ENCODE results near the gene PDGFC.

Gene PDGFC, protein sequence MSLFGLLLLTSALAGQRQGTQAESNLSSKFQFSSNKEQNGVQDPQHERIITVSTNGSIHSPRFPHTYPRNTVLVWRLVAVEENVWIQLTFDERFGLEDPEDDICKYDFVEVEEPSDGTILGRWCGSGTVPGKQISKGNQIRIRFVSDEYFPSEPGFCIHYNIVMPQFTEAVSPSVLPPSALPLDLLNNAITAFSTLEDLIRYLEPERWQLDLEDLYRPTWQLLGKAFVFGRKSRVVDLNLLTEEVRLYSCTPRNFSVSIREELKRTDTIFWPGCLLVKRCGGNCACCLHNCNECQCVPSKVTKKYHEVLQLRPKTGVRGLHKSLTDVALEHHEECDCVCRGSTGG

DNA sequence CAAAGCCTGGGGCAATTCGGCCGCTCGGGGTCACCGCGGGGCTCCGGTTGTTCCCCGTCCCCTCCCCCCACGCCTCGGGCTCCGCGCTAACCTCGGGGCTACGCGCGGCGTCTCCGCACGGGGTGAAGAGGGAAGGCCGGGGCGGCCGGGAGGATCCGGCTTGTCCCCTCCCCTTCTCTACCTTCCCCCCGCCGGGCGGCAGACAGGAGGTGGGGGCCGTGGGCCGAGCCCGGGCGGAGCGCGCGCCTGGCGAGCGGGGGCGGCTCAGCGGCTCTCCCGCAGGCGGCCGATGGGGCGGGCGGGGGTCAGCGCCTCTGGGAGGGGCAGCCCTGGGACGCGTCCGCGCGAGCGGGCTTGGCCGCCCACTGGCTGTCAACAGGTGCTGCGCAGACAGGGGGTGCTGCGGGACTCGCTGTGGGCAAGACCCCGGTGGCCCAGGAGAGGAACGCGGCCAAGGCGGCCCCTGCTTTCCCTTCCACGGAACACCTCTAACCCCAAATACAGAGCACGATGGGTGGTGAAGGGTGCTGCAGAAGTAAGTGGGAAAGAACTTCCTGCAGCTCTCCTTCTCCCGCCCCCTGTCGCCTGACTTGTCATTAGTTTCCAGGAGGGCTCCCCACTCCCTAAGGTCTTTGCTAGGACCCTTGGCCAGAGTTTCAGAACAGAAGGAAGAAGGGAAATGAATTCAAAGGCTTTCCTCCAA, at the start of gene PDGFC:
Gene PDGFC (minus strand): TSS at position 124 of the 703 bp plus-strand sequence. CDS start 896 bp downstream, outside the sequence.
- peak; percentile 35 for DNase-seq

DNA sequence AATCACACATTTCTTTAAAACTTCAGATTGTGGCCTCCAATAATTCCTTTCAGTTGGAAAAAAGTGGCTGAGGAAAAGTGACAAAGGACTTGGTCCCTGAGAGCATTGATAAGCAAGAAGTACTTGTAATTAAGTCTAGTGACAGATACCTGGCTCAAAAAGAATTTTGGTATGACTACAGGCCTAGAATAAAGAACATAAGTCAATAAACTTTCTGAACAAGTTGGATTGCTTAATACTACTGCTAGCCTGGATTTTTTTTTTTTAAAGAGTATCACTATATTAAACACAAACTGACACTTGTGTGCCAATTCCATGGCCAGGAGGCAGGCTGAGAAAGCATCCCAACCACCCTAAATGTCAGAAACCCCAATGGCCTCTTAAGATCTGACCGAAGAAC, 49.3 kb upstream of the PDGFC start:
- no peak for DNase-seq

DNA sequence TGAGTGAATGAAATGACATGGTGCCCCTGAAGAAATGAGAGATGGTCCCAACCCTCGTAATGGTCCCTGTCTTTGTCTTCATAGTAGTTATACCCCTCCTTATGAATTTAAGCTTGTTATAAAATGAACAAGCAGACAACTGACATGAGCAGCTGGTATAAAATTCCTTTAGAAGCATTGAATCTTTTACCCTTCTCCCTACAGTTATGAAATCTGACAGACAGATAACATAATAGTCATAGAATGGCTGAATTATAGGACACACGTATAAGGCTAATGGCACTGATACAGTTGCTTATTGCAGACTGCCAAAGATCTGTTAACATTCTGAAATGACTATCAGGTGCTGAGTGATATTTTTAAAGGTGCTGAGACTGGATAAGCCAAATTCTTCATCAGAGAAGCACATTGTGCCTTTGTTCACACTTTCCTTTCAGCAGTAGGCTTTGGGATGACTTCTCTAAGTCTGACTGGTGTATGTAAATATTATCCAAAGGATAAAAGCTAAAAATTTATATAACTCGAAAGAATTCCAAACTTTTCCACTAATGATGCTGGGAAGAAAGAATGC, 47.4 kb upstream of the PDGFC start:
- no peak for DNase-seq

DNA sequence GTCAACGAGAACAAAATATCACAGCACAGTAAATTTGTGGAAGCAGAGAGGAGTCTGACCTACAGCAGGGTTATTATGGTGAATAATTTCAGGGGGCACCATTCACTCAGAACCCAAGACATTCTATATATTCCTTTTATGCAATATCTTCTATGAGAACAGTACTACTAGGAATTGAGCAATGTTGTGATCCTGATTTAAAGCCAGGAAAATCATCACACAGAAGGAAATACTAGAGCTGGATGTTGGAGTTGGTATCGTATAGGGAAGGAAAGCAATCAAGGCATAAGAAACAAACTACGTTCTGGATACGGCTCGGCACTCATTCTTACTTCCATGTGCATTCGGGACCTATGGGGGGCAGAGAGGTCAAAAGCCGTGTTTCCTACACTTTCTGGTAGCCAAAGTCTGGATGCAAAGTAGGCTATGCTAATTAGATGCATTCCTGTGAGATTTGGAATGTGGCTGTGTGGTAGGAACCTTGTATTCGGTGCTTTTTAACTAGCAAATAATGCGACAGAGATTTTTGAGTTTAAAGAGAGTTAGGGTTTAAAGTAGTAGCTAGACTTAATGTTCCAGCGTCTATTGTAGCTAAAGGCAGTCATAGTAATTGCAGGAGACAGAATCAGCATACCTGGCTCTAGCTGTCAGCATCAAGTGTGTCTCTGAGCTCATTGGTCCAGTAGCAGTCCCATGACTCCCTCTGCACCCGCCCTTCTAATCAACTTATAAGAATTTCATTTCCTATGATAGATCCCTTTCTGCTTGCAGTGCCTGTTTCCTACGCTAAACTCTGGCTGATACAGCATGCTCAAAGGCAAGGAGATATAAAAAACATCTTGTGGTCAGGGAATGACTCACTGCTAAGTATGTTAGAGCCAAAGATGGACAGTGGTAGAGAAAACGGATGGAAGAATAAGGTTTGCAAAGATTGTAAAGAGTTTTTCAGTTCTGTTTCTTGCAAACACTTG, 43.3 kb upstream of the PDGFC start:
- DNase-seq = no peak

DNA sequence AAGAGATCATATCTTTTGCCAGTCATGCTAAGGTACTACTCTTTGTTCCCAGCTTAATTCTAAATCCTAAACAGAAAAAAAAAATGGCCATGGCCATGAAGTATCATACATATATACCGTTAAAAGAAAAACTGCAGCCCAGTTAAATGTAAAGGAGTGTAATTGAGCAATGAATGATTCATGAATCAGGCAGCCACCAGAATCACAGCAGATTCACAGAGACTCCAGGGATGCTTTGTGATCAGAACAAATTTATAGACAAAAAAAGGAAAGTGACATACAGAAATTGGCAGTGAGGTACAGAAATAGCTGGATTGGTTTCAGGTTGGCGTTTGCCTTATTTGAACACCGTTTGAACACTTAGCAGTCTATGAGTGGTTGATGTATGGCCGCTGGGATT, 42.1 kb upstream of the PDGFC start:
- no peak for DNase-seq

DNA sequence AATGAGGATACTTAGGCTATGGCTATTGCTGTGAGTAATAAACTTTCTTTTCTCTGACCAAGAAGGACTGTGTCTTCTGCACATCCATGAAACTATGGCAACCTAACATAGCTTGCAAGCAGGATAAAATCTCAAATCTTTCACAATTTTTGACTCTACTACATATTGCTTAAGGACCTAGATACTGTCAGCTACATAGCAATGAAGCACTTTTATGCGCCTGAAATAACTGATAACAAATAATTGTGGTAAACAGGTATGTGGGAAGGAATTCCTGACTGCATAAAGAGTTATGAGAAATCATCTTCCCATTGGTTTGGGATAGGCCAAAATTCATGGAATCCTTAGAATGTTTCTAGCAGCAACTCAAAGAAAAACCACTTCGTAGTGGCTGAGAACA, 41.2 kb upstream of the PDGFC start:
- no peak for DNase-seq

DNA sequence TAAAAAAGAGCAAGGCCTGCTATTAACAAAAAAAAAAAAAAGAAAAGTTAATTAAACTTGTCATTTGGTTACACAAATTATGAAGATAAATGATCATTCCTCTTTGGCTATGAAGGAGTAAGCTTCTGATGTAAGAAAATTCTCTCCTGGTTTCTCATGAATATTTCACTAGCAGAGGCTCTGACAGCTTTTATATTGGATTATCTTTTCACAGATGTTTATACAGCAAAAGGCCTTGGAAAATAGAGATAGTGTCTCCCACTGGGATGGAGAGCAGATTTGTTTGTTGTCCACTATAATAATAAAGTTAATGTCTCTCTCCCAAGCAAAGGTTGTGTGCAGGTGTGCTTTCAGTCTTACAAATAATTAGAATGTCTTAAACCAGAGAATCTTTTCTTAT, 40.7 kb upstream of the PDGFC start:
- DNase-seq = no peak

DNA sequence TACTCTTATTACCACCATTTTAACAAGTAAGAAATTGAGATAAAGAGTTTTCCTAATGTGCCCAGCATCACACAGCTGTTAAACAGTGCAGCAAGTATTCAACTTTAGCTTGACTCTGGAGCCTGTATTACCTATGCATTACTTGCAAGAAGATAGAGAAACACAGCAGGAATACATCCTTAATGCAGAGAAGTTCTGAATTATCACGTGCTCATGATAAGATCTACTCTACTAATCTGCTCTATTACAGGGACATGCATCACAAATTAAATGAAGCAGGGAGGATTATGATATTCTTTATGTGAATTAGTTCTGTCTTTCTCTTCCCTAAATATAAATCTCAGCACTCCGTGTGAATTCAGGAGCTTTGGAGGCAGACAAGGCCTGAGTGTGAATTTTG, 39.0 kb upstream of the PDGFC start:
- no peak for DNase-seq

DNA sequence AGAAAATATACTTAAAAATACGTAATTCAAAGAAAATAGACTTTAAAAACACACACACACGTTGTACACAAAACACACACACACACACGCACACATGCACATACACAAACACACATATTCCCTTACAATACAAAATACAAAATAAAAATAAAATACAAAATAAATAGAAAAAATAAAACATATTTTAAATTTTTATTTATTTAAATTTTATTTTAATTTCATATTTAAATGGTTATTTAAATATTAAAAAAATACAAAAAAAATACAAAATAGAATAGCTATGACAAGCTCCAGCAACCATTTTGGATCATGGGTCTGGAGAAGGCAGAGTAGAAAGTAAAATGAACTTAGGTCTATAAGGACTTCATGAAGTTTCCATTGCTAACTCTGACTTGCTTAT, 34.2 kb upstream of the PDGFC start:
- DNase-seq = no peak

DNA sequence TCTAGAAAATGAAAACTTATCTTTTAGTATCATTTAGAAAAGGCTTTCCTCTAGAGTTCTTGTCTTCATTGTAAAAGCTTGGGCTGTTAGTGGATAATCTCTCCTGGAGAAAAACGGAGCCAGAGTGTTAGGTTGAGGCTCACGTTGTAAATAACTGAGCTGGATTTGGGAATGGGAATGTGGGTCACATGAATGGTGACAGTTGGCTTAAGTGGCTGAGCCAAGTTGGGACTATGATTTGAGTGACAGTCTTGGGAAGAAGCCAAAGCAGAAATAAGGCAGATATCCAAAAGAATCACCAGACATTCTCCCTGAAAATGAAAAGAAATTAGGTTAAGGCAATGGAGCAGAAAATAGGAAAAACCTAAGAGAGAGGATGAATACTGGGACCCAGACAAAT, 33.6 kb upstream of the PDGFC start:
- DNase-seq = no peak

DNA sequence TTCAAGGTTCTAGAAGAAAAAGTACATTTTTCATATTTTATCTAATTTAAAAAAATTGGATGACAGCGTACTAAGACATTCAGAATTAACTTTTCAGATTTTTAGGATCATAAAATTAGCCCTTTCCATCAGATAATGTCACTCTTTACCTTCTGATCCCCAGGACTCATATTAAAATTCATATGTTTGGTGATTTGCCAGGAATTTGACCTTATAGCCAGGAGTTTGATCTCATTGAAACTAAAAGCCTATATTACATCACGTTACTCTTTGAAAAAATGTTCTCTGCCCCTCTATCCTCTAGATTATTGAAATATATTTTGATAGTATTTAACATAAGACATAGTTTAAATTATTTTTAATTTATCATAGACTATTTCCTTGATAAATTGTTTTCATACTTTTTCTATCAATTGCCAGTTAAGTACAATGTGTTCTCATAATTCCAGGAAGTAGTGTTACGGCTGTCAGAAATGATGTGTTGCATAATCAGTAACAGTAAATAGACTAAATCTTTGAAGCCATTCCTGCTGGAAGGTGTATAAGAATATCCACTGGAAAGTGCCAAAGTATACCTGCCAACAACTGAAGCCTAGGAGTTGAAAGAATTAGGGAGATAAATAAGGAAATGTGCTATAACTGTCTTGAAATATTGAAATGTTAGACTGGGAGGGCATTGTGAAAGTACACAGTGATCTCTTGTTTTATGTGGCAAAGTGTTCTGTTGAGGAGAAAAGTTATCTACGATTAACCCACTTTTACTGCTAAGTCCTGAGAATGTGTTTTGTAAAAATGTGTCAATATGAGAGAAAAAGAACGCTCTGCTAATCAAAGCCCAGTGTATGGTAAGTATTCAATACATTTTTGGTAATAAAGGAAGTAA, 32.9 kb upstream of the PDGFC start:
- DNase-seq = no peak

DNA sequence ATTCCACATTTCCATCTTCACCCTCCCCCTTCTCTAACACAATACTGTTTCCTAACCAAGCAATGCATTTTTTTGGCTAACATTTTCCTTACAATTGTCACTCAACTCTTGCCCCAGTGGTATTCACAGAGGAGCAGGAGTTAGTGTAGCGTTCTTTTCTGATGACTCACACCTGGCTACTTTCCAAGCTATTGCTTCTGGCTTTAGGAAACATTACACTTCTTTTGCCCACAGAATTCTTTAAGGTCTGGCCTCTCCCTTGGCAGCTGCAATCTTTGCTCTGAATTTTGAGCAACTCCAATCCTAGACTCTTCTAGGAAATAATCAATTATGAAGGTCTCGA, 27.5 kb upstream of the PDGFC start:
- DNase-seq = peak; percentile 63

DNA sequence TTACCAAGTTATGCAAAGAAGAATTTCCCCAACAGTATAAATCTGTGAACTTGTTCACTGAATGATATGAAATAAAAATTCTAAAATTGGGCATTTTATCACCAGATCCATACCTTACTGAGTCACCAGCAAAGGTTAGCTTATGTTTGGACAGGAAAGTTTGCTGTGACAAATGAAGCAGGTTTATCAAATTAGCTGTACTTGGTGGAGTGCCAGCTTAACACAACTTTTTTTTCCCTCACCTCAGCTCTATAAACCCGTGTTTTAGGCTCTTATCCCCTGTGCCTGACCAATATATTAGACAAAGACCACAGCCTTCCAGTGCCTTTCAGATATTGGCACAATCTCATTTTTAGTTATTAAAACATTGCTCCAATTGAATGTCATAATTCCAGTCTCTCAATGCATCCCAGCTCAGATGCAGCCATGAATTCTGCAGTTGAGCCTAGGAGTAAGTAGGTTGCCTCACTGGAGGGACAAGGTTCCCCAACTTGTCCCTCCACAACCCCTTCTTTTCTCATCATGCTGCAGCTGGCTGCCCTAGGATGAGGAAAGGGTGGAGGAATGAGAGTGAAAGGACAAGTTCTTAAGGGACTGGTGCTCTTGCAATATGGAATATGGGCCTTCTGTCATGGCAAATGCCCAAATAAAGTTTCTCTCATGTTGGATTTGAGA, 27.0 kb upstream of the PDGFC start:
- no peak for DNase-seq

DNA sequence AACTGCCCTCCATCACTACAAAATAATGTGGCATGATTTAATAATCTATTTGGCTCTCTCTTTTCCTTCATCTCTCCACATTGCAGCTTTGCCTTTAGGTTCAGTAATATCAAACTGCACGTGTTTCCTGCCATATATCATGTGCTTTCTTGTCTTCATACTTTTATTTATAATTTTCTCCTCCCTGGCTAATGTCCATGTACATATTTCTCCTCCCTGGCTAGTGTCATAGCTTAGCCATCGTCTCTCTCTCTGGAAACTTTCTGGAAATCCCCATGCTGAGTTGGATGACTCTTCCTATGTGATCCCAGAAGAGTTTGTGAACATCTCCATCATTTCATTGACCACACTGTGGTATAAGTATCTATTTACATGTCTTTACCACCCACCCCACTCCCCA, 21.3 kb upstream of the PDGFC start:
- DNase-seq = no peak

DNA sequence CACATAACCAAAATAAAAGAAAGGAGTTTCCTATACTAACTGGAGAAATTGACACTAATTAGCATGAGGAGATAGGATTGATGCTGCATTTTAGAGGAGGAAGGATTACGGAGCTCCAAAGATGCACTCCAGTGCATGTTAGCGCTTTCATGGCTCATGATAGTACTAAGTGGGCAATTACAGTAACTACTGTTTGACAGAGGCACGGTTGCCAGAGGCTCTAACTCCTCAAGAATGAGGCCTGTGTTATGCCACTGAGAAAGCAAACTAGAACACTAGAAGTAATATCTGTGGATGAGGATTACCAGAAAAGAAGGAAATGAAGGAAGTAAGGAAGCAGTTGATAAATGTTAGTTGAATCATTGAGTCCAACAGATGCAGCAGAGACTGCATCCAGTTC, 19.6 kb upstream of the PDGFC start:
- no peak for DNase-seq

DNA sequence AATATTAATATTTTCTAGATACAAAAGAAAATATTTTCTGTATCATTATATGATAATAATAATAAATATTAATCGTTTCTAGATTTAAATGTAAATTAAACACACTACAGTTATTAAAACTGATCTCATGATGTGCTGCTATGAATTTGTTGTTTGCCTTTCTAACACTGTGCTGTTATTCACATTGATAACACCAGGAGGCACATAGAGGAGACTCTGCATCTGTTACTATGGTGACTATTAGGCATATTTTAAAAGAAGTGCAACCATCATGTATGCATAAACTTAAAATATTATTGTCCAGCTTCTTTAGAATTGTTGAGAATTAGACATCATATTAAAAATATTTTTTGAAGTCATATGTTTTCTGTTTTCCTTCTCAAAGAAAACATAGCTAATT, 11.8 kb upstream of the PDGFC start:
- no peak for DNase-seq

DNA sequence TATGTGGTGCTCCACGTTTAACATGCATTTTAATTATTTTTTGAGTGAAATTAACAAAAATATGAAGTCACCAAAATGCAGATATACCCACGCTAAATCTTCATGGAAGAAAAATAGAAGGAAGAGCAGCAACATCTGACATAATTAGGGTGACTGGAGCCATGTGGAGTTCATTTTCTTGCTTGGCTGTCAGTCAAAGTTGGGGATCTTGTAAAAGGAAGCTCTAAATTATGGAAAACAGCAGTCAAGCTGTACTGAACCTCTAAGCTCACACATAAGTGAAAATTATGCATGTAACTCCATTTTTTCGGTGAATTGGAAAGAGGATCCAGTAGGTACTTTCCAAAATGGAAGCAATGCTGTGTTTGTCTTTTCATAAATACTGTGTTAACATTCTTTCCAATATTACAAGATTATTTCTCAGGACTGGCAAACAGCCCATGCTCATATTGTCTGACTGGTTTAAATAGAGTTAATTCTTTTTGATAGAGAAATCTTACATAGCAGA, 9.7 kb upstream of the PDGFC start:
- DNase-seq = no peak

DNA sequence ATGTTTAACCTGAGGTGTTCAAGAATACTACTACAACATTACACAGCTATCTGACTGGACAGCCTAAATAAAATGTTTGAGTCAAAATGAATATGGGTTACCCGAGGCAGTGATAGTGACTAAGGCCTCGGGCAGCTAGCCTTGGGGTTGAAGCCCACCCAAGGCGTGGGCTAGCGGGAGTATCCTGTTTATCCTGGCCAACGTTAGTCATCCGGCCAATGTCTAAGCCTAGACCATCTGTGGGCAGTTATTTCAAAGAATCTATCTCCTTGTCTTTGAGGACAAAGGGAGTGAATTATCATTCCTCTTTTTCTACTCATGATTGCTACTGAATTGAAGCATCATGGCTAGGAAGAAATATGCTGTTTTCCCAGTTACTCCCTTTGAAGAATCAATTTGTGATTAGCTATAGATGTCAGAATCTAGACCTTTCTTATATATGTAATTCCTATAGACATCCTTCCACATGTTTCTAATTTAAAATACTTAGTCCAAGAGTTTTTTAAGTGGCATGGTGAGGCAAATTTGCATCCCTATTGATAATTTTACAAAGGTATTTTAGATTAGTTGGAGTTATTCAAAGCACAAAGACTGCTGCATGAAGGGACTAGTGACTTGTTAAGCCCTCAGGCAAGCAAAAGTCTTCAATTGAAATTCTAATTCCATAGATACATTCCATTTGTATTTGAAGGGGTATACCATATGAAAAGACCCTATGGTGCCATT, 6.0 kb upstream of the PDGFC start:
- no peak for DNase-seq

DNA sequence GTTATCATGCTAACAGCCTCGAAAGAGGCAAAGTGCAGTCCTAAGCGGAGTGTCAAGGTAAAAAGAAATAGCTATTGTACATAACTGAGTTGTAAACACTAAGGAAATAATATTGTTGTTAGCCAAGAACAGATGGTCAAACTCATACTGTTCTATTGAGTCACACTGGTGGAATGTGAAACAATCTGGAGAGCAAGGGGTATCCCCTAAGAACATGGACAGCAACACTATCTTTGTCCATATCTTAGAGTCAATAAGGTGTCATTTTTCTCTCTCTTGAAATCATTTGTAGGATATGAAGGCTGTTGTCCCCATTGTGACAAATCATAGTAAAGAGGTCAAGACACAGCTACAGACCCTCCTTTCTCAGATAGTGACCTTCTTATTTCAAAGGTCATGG, 4.5 kb upstream of the PDGFC start:
- DNase-seq = no peak

DNA sequence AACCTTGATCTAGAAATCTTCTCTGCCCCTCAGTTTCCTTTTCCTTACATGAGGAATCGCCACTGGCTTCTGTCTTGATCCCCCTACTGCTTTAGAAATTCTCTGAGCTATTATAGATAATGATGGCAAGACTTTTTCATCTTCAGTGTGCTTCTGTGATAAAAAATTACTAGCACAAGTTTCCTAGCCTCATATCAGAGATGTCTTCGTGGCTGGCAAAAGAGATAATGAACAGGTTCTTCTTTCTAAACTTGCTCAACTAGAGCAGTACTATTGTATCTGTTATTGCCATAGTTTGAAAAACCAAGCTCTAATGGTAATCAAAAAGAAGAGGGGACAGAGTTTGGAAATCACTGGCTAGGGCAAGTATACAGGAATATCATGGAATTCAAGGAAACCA, 4.1 kb upstream of the PDGFC start:
- no peak for DNase-seq

DNA sequence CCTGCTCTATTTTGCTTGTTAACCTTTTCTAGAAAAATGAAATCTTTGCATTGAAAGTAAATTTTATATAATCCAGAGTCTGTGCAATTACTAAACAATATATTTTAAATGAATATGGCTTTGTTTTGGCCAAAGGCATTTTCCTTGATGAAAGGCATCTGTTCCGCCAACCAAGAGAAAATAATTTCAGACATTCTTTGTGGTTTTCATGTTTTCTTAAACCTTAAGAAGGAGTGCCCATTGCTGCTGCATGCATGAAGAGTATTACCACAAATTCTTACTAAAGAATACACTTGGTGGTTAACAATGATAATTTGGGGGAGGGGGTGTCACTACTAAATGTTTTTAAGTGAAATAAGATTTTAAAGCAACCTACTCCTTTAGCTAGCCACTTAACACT, 2.7 kb upstream of the PDGFC start:
- DNase-seq = no peak

All from suppressor macrophage treated with lipopolysaccharide for 4 hours (primary cell).